H7 (cell line): ENCODE measurements around the gene DIP2C. TPM values are rescaled to one million over a fixed set of nuclear protein-coding genes. Genes with fewer than 3 reads are reported as not detected.

Source experiments
- DNase-seq: peaks from one replicate; pipeline ENCODE4 v3.0.0; 2012
- H3K27me3 ChIP-seq: 2 replicates; pipeline ENCODE4 v1.6.0; 2011; ENCODE audit warnings: mild to moderate bottlenecking, low read length; ENCODE audit not compliant: control insufficient read depth, insufficient read depth
- H3K36me3 ChIP-seq: replicated peaks from 2 replicates; pipeline ENCODE4 v1.5.1; 2011; ENCODE audit warnings: low read length; ENCODE audit not compliant: control insufficient read depth, insufficient read depth
- H3K4me3 ChIP-seq: 2 replicates; pipeline ENCODE4 v1.5.1; 2011; ENCODE audit warnings: low read depth, mild to moderate bottlenecking, control low read depth, low read length, moderate library complexity; ENCODE audit not compliant: insufficient read depth
- total RNA-seq: library from RNA; depleted of rRNA; stranded (reverse); fragments of >200 nt; shearing (Covaris generic); gene quantifications from 2 replicates; pipeline ENCODE4 v1.2.3, GENCODE V29; 2014

DIP2C gene
- total RNA-seq, 1 experiment from 2014 or later, result 4.8 TPM

- DNase-seq, result no peak
- Histone ChIP-seq H3K4me3 (no peak overlapping the region), H3K36me3 (peaks cover 4% of the 10 kb centered on the region), H3K27me3 (no peaks in the 10 kb centered on the region)
Observed at GRCh38 chr10:392705-393037, 296.8 kb downstream of the DIP2C start.

- no peaks in the 10 kb centered on the region for H3K27me3 ChIP-seq
- H3K36me3 ChIP-seq, result peaks cover 4% of the 10 kb centered on the region
- H3K4me3 ChIP-seq, result no peak overlapping the region
- DNase-seq, result no peak
Observed at GRCh38 chr10:391847-392704, 297.4 kb downstream of the DIP2C start.

GRCh38 chr10:391305-391704 lies 298.2 kb downstream of the DIP2C start:
- Histone ChIP-seq H3K36me3 (peaks cover 4% of the 10 kb centered on the region), H3K27me3 (no peaks in the 10 kb centered on the region), H3K4me3 (no peak overlapping the region)
- DNase-seq, result no peak

- H3K4me3 ChIP-seq, result no peak overlapping the region
Observed at GRCh38 chr10:390449-391100, 298.9 kb downstream of the DIP2C start.

GRCh38 chr10:389836-390448 lies 299.5 kb downstream of the DIP2C start:
- DNase-seq, result no peak
- no peak overlapping the region for H3K4me3 ChIP-seq

More at GRCh38 chr10:390449-391100, 298.9 kb downstream of the DIP2C start:
- DNase-seq, result no peak
- H3K27me3 ChIP-seq, result no peaks in the 10 kb centered on the region
- H3K36me3 ChIP-seq, result peaks cover 4% of the 10 kb centered on the region

DNA sequence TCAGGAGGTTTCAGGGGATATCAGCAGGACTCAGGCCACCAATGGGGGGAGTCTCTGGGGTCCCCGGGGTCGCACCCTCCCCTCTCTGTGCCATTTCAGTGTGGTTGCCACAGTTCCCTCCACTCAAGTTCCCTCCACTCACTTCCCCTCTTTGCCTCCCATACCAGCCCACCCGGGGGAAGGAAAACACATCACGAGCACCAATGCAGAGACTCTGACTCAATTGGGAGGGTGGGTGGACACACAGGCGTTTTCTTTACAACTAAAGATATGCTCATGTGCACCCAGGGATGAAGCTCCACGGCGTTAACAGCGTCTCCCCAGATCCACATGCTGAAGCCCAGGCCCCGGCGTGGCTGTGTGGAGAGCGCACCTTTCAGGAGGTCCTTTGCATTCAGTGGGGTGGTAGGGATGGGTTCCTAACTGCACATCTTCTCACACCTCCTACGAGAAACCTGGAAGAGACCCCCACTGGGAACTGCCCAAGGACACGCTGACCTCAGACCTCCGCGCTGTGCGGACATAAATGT lies 300.1 kb downstream of the DIP2C start:
- H3K27me3 ChIP-seq, result no peaks in the 10 kb centered on the region
- DNase-seq, result no peak
- no peak overlapping the region for H3K4me3 ChIP-seq
- peaks cover 4% of the 10 kb centered on the region for H3K36me3 ChIP-seq

More at GRCh38 chr10:389836-390448, 299.5 kb downstream of the DIP2C start:
- peaks cover 4% of the 10 kb centered on the region for H3K36me3 ChIP-seq
- H3K27me3 ChIP-seq, result no peaks in the 10 kb centered on the region

GRCh38 chr10:388661-389045 lies 300.8 kb downstream of the DIP2C start:
- no peak for DNase-seq
- Histone ChIP-seq H3K4me3 (no peak overlapping the region), H3K36me3 (peaks cover 4% of the 10 kb centered on the region), H3K27me3 (no peaks in the 10 kb centered on the region)

GRCh38 chr10:387909-388660 lies 301.4 kb downstream of the DIP2C start:
- peaks cover 4% of the 10 kb centered on the region for H3K36me3 ChIP-seq
- DNase-seq, result no peak
- no peaks in the 10 kb centered on the region for H3K27me3 ChIP-seq
- no peak overlapping the region for H3K4me3 ChIP-seq

GRCh38 chr10:387593-387891 lies 301.9 kb downstream of the DIP2C start:
- Histone ChIP-seq H3K27me3 (no peaks in the 10 kb centered on the region), H3K36me3 (peaks cover 4% of the 10 kb centered on the region), H3K4me3 (no peak overlapping the region)
- no peak for DNase-seq

- Histone ChIP-seq H3K36me3 (peaks cover 4% of the 10 kb centered on the region), H3K27me3 (no peaks in the 10 kb centered on the region), H3K4me3 (no peak overlapping the region)
- DNase-seq, result no peak
Observed at GRCh38 chr10:386771-387592, 302.5 kb downstream of the DIP2C start.

GRCh38 chr10:385571-386300 lies 303.7 kb downstream of the DIP2C start:
- DNase-seq, result no peak
- peaks cover 4% of the 10 kb centered on the region for H3K36me3 ChIP-seq
- no peaks in the 10 kb centered on the region for H3K27me3 ChIP-seq
- no peak overlapping the region for H3K4me3 ChIP-seq

GRCh38 chr10:384538-385305 lies 304.7 kb downstream of the DIP2C start:
- Histone ChIP-seq H3K27me3 (no peaks in the 10 kb centered on the region), H3K4me3 (no peak overlapping the region), H3K36me3 (peaks cover 2% of the 10 kb centered on the region; the same call in 1 of the 2 replicates)
- DNase-seq, result no peak

DNA sequence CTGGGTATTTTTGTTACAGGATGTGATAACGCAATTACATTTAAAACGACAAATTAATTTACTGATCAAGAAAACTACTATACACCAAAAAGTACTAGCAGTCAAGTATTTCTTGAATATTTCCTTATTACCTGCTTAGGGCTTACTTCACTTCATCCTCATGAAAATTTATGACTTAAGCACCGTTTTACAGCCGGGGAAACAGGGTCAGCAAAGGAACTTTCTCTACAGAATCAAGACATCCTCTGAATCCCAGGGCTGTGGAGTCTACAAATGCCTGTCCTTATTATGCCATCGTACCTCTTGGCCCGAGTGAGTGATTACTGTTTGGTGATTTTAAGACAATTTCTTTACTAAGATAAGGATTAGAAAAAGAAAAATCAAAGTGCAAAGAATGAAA lies 305.9 kb downstream of the DIP2C start:
- H3K4me3 ChIP-seq, result no peak overlapping the region

More for the DNA sequence above, 305.9 kb downstream of the DIP2C start:
- Histone ChIP-seq H3K27me3 (no peaks in the 10 kb centered on the region), H3K36me3 (no peaks in the 10 kb centered on the region; the same call in 1 of the 2 replicates)
- DNase-seq, result no peak
